Tibial artery (tissue), 4 donors: Measurements from ENCODE around the gene FRK.

Source experiments
- DNase-seq, 2 donors: peaks; one replicate each; pipeline ENCODE4 v3.0.0-alpha.2; 2019
- H3K27ac ChIP-seq, 2 donors: fragments of 200-600 bp; sonication (generic) in 1 of 2; 1 replicate in 1 of 2; 2 replicates in 1 of 2; pipeline ENCODE4 v1.5.1; 2018 to 2019; ENCODE audit warnings: mild to moderate bottlenecking in 1 of 2
- H3K27me3 ChIP-seq, 2 donors: fragments of 200-600 bp; sonication (generic) in 1 of 2; one replicate each; pipeline versions ENCODE4 v1.5.1 to v1.6.0; 2016 to 2019
- H3K36me3 ChIP-seq, 3 donors: fragments of 200-600 bp; sonication (generic) in 2 of 3; one replicate each; pipeline ENCODE4 v1.5.1; 2016 to 2019; ENCODE audit warnings: mild to moderate bottlenecking in 2 of 3
- H3K4me1 ChIP-seq, 4 donors: fragments of 200-600 bp; sonication (generic) in 2 of 4; 1 replicate in 3 of 4; 2 replicates in 1 of 4; pipeline ENCODE4 v1.5.1; 2016 to 2019
- H3K4me3 ChIP-seq, 2 donors: fragments of 200-600 bp; sonication (generic) in 1 of 2; 1 replicate in 1 of 2; 2 replicates in 1 of 2; pipeline ENCODE4 v1.5.1; 2018 to 2019; ENCODE audit warnings: mild to moderate bottlenecking in 2 of 2
- H3K9me3 ChIP-seq, 3 donors: fragments of 200-600 bp; sonication (generic) in 1 of 3; one replicate each; pipeline ENCODE4 v1.5.1; 2016 to 2019
- CTCF ChIP-seq, 2 experiments: fragments of 200-600 bp in 1 of 2; fragments of 450-650 bp in 1 of 2; IDR thresholded peaks; one replicate each; pipeline ENCODE4 v1.5.1; 2017 to 2019; ENCODE audit warnings: antibody characterized with exemption in 2 of 2, mild to moderate bottlenecking in 1 of 2, moderate library complexity in 1 of 2
- intact Hi-C: fragments of 100-400 bp; cut with DNase I; formaldehyde crosslinking; loops from one replicate; pipeline ENCODE4 v1.15.0; 2023; ENCODE audit warnings: low total_unique reads

The FRK gene

GRCh38 chr6:116035616-116036015, 25.1 kb downstream of the FRK start:
- no peaks in the 10 kb centered on the region for H3K9me3 ChIP-seq
- TF ChIP-seq CTCF (IDR thresholded peaks at IDR 0.05) = no peak
- H3K27ac ChIP-seq = peak overlapping the region; percentile 38 to 61
- intact Hi-C loops = no loop called here
- H3K36me3 ChIP-seq = no peaks in the 10 kb centered on the region
- no peak for DNase-seq
- H3K27me3 ChIP-seq = no peaks in the 10 kb centered on the region
- H3K4me1 ChIP-seq = peaks cover 0 to 79% (median 17%) of the 10 kb centered on the region in 4 donors
- H3K4me3 ChIP-seq = peak overlapping the region; percentile 2 to 5

GRCh38 chr6:116034327-116034726, 26.4 kb downstream of the FRK start:
- Histone ChIP-seq H3K4me1 (peaks cover 0 to 92% (median 28%) of the 10 kb centered on the region in 4 donors), H3K36me3 (no peaks in the 10 kb centered on the region), H3K9me3 (no peaks in the 10 kb centered on the region), H3K27ac (peak overlapping the region; percentile 38 to 61), H3K27me3 (no peaks in the 10 kb centered on the region), H3K4me3 (no peak overlapping the region)
- intact Hi-C loops = no loop called here
- TF ChIP-seq CTCF (IDR thresholded peaks at IDR 0.05) = no peak
- no peak for DNase-seq

GRCh38 chr6:116033687-116034303, 26.9 kb downstream of the FRK start:
- Histone ChIP-seq H3K27ac (peak overlapping the region; percentile 38 to 61), H3K27me3 (no peaks in the 10 kb centered on the region), H3K4me1 (peaks cover 0 to 97% (median 34%) of the 10 kb centered on the region in 4 donors), H3K4me3 (no peak overlapping the region), H3K36me3 (no peaks in the 10 kb centered on the region), H3K9me3 (no peaks in the 10 kb centered on the region)
- DNase-seq = no peak
- no peak for TF ChIP-seq CTCF (IDR thresholded peaks at IDR 0.05)
- intact Hi-C loops = no loop called here

GRCh38 chr6:116030770-116031169, 29.9 kb downstream of the FRK start:
- DNase-seq = no peak
- Histone ChIP-seq H3K9me3 (no peaks in the 10 kb centered on the region), H3K27ac (peak overlapping the region; percentile 58 to 61), H3K4me3 (no peak overlapping the region), H3K4me1 (peaks cover 0 to 99% (median 31%) of the 10 kb centered on the region in 4 donors), H3K36me3 (no peaks in the 10 kb centered on the region), H3K27me3 (no peaks in the 10 kb centered on the region)
- no peak for TF ChIP-seq CTCF (IDR thresholded peaks at IDR 0.05)
- intact Hi-C loops = no loop called here

- H3K4me1 ChIP-seq = peaks cover 0 to 88% (median 31%) of the 10 kb centered on the region in 4 donors
- no peaks in the 10 kb centered on the region for H3K9me3 ChIP-seq
- DNase-seq = no peak
- peak overlapping the region; percentile 58 to 61 for H3K27ac ChIP-seq
- TF ChIP-seq CTCF (IDR thresholded peaks at IDR 0.05) = no peak
- H3K4me3 ChIP-seq = no peak overlapping the region
- intact Hi-C loops = no loop called here
- H3K27me3 ChIP-seq = no peaks in the 10 kb centered on the region
- H3K36me3 ChIP-seq = no peaks in the 10 kb centered on the region
Observed at GRCh38 chr6:116029535-116029934, 31.2 kb downstream of the FRK start.
